ENCODE measurements around the gene PRXL2B. TPM values are rescaled to one million over a fixed set of nuclear protein-coding genes. Genes with fewer than 3 reads are reported as not detected.

The PRXL2B gene
- total RNA-seq, 1 experiment from 2014 or later = 34.8 TPM

GRCh38 chr1:2614145-2614544 is 27.6 kb downstream of the PRXL2B start:
- no peak for DNase-seq (ENCODE audit: low spot score)
- H3K9me3 ChIP-seq (ENCODE audit: low read depth, low read length, poor library complexity, severe bottlenecking) = no peaks in the 10 kb centered on the region
- H3K4me1 ChIP-seq (ENCODE audit: insufficient read depth, low read length, poor library complexity, severe bottlenecking) = peaks cover 4% of the 10 kb centered on the region
- no peak overlapping the region for H3K4me3 ChIP-seq (ENCODE audit: low read depth, low read length, poor library complexity, severe bottlenecking)
- H3K27ac ChIP-seq (ENCODE audit: low read depth, low read length, poor library complexity, severe bottlenecking) = no peak overlapping the region
- ChIA-PET POLR2A (ENCODE audit: low non-redundant PET) (no interaction called here), CTCF (no interaction called here)
- peaks cover 10% of the 10 kb centered on the region for H3K27me3 ChIP-seq (replicated peaks; ENCODE audit: insufficient read depth, low read depth, low read length, poor library complexity)
- no peaks in the 10 kb centered on the region for H3K36me3 ChIP-seq (ENCODE audit: insufficient read depth, low read length, poor library complexity, severe bottlenecking)
- intact Hi-C loops (cut with micrococcal nuclease; ENCODE audit: unreplicated experiment) = no loop called here
- no TSS peak for BruUV-seq (replicated peaks)
- TF ChIP-seq, protein P1, sequence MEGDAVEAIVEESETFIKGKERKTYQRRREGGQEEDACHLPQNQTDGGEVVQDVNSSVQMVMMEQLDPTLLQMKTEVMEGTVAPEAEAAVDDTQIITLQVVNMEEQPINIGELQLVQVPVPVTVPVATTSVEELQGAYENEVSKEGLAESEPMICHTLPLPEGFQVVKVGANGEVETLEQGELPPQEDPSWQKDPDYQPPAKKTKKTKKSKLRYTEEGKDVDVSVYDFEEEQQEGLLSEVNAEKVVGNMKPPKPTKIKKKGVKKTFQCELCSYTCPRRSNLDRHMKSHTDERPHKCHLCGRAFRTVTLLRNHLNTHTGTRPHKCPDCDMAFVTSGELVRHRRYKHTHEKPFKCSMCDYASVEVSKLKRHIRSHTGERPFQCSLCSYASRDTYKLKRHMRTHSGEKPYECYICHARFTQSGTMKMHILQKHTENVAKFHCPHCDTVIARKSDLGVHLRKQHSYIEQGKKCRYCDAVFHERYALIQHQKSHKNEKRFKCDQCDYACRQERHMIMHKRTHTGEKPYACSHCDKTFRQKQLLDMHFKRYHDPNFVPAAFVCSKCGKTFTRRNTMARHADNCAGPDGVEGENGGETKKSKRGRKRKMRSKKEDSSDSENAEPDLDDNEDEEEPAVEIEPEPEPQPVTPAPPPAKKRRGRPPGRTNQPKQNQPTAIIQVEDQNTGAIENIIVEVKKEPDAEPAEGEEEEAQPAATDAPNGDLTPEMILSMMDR (conservative IDR thresholded peaks at IDR 0.05; ENCODE audit: low read depth, low read length) = no peak
- TF ChIP-seq EZH2 (IDR thresholded peaks at IDR 0.05; ENCODE audit: borderline replicate concordance, low read depth, low read length, poor library complexity, severe bottlenecking) = no peak

- Histone ChIP-seq H3K4me1 (ENCODE audit: insufficient read depth, low read length, poor library complexity, severe bottlenecking) (peaks cover 4% of the 10 kb centered on the region), H3K36me3 (ENCODE audit: insufficient read depth, low read length, poor library complexity, severe bottlenecking) (no peaks in the 10 kb centered on the region), H3K27ac (ENCODE audit: low read depth, low read length, poor library complexity, severe bottlenecking) (no peak overlapping the region), H3K27me3 (replicated peaks; ENCODE audit: insufficient read depth, low read depth, low read length, poor library complexity) (peaks cover 25% of the 10 kb centered on the region), H3K9me3 (ENCODE audit: low read depth, low read length, poor library complexity, severe bottlenecking) (no peaks in the 10 kb centered on the region), H3K4me3 (ENCODE audit: low read depth, low read length, poor library complexity, severe bottlenecking) (no peak overlapping the region)
- no peak for DNase-seq (ENCODE audit: low spot score)
- ChIA-PET CTCF (no interaction called here), POLR2A (ENCODE audit: low non-redundant PET) (no interaction called here)
- TF ChIP-seq EZH2 (IDR thresholded peaks at IDR 0.05; ENCODE audit: borderline replicate concordance, low read depth, low read length, poor library complexity, severe bottlenecking) = no peak
- TF ChIP-seq, protein P1 (conservative IDR thresholded peaks at IDR 0.05; ENCODE audit: low read depth, low read length) = no peak
- BruUV-seq (replicated peaks) = no TSS peak
- intact Hi-C loops (cut with micrococcal nuclease; ENCODE audit: unreplicated experiment) = no loop called here
Measured at GRCh38 chr1:2617971-2618470, 31.4 kb downstream of the PRXL2B start.

GRCh38 chr1:2623571-2624337 is 37.2 kb downstream of the PRXL2B start:
- TF ChIP-seq, protein P1 (conservative IDR thresholded peaks at IDR 0.05; ENCODE audit: low read depth, low read length) = no peak
- no peak for TF ChIP-seq EZH2 (IDR thresholded peaks at IDR 0.05; ENCODE audit: borderline replicate concordance, low read depth, low read length, poor library complexity, severe bottlenecking)
- H3K36me3 ChIP-seq (ENCODE audit: insufficient read depth, low read length, poor library complexity, severe bottlenecking) = no peaks in the 10 kb centered on the region
- H3K4me1 ChIP-seq (ENCODE audit: insufficient read depth, low read length, poor library complexity, severe bottlenecking) = no peaks in the 10 kb centered on the region
- intact Hi-C loops (cut with micrococcal nuclease; ENCODE audit: unreplicated experiment) = no loop called here
- ChIA-PET CTCF (no interaction called here), POLR2A (ENCODE audit: low non-redundant PET) (no interaction called here)
- peaks cover 51% of the 10 kb centered on the region for H3K27me3 ChIP-seq (replicated peaks; ENCODE audit: insufficient read depth, low read depth, low read length, poor library complexity)
- no peak overlapping the region for H3K4me3 ChIP-seq (ENCODE audit: low read depth, low read length, poor library complexity, severe bottlenecking)
- H3K27ac ChIP-seq (ENCODE audit: low read depth, low read length, poor library complexity, severe bottlenecking) = no peak overlapping the region
- BruUV-seq (replicated peaks) = no TSS peak
- no peaks in the 10 kb centered on the region for H3K9me3 ChIP-seq (ENCODE audit: low read depth, low read length, poor library complexity, severe bottlenecking)
- no peak for DNase-seq (ENCODE audit: low spot score)
